DMS53 treated with DMSO at 0.1 percent for 48 hours (cell line): ENCODE data around the gene SATB1.
"Not testable (repeated sequence)": the region's sequence is repeated elsewhere in the genome, so short reads cannot be mapped to it uniquely, and the experiment has no call there.

ENCODE experiments used
- DNase-seq: peaks from one replicate; lab custom pipeline; 2025; ENCODE audit not compliant: unreplicated experiment; lab: John Stamatoyannopoulos, UW

The SATB1 gene

DNA sequence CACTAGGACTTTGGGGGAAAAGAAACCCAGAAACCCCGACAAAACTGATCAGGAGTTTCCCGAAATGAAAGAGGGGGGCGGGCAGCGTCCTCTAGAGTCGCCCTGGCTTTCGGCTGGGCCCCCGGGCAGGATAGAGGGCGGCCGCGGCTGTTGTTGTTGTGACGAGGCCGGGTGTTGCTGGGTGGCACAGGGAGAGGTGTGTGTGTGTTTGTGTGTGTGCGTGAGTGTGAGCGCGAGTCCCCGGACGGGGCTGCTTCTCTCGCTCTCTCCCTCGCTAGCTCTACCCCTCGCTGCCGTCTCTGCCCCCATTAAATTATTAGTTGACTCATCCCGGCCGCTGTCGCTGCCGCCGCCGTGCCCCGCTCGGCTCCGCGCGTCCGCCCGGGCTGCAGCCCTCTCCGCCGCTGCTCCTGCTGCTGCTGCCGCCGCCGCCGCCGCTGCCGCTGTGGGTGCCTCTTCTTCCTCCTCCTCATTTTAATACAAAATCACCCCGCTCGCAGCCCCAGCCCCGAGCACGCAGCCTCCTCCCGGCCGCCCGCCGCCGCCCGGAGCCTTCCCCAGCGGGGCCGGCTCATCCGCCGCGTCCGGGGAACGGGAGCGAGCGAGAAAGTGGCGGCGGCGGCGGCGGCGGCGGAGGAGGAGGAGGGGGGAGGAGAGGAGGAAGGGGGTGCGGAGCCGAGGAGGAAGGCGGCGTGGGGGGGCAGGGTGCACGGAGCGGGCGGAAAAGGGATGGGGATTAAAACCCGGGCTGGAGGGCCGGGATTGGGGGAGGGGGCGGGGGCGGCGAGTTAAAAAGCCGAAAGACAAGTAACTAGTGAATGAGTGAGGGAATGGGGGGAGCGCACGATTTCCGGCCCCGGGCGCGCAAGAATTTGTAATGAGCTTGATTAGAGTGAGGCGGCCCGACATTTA, at the start of gene SATB1:
Gene SATB1, minus strand, starts transcription at position 611 of the 912 bp plus-strand sequence. CDS start 4,372 bp downstream, outside the sequence.
- DNase-seq, result no peak

GRCh38 chr3:18474202-18474601, 49.1 kb upstream of the SATB1 start:
- DNase-seq, result no peak

- DNase-seq, result no peak
Measured at GRCh38 chr3:18469775-18470174, 44.6 kb upstream of the SATB1 start.

DNA sequence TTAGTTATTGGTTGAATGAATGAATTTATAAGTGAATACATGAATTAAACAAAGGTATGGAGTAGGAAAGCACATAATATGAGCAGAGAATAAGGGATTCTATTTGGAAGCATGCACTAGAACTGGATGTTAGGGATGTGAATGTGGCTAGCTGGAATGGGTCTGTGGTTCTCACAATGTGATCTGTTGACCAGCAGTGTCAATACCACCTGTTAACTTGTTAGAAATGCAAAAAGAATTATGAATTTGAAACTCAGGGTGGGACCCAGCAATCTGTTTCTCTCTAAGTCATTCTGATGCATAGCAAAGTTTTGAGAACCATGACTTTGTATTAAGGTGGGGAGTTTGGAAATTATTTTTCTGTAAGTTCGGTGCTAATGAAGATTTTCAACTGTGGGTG, 41.0 kb upstream of the SATB1 start:
- DNase-seq, result no peak

GRCh38 chr3:18454766-18455165, 29.6 kb upstream of the SATB1 start:
- no peak for DNase-seq

DNA sequence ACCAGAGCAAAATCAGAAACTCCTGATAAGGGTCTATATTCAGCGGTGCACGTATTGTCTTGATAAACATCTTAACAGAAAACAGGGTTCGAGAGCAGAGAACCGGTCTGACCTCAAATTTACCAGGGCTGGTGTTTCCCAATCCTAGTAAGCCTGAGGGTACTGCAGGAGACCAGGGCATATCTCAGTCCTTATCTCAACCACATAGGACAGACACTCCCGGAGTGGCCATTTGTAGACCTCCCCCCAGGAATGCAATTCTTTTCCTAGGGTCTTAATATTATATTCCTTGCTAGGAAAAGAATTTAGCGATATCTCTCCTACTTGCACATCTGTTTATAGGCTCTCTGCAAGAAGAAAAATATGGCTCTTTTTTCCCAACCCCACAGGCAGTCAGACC, 24.5 kb upstream of the SATB1 start:
- DNase-seq, result not testable (repeated sequence)

DNA sequence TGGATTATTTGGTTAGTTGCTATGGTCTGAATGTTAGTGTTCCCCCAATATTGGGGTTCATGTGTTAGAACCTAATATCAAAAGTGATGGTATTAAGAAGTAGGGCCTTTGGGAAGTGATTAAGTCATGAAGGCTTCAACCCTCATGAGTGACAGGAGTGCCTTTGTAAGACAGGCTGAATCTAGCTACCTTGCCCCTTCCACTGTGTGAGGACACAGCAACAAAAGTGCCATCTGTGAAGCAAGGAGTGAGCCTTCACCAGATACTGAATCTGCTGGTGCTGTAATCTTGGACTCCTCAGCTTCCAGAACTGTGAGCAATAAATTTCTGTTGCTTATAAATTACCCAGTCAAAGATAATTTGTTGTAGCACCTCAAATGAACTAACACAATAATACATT, 22.6 kb upstream of the SATB1 start:
- no peak for DNase-seq

DNA sequence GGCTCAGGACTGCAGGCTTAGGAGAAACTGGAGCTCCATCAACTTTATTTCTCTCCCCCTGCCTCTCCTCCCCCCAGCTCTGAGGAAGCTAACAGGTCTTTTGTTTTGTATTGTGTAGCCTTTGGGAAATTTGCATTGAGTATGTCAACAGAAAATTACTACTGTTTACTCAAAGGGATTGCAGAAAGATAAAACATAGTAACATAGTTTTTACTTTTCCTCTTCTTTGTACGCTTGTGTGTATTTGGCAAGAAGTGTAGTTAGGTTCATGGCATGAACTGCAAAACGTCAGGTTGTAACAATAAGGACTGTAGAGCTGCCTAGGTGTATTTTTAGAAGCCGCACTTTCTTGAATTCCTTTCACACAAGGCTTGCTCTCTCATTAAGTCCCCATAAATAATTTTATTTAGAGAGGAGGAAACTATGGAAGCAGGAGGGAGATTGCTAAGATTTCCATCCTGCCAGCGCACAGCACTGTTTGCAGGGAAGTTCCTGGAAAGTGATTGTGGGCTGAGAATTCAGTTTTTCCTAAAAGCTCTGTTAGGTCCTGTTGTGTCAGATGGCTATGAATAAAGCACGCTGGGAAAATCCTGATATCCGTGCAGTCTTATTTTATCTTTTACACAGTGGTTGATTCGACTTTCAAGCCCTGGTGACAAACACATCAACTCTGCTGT, 21.1 kb upstream of the SATB1 start:
- DNase-seq, result no peak

GRCh38 chr3:18445401-18446148, 20.4 kb upstream of the SATB1 start:
- DNase-seq, result no peak

GRCh38 chr3:18444595-18445400, 19.7 kb upstream of the SATB1 start:
- DNase-seq, result peak; percentile 11

- no peak for DNase-seq
Measured at GRCh38 chr3:18443665-18444594, 18.8 kb upstream of the SATB1 start.

GRCh38 chr3:18442756-18443664, 17.9 kb upstream of the SATB1 start:
- no peak for DNase-seq

DNA sequence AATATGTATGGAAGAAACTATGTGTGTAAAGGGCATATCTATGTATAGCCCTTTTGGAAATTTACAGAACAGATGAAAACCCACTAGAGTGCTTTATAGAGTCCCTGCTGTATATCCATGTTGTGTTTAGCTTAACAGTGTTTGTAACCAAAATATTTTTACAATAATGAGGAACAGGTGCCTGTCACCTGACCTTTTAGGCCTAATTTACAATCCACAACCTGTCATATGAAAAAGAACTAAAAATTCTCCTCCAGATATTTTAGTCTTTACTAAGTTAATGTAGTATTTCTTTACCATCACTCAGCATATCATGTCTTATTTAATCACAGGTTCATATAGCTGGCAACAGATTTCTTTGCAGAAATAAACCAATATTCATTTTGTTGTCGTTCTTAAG, 16.4 kb upstream of the SATB1 start:
- DNase-seq, result no peak

DNA sequence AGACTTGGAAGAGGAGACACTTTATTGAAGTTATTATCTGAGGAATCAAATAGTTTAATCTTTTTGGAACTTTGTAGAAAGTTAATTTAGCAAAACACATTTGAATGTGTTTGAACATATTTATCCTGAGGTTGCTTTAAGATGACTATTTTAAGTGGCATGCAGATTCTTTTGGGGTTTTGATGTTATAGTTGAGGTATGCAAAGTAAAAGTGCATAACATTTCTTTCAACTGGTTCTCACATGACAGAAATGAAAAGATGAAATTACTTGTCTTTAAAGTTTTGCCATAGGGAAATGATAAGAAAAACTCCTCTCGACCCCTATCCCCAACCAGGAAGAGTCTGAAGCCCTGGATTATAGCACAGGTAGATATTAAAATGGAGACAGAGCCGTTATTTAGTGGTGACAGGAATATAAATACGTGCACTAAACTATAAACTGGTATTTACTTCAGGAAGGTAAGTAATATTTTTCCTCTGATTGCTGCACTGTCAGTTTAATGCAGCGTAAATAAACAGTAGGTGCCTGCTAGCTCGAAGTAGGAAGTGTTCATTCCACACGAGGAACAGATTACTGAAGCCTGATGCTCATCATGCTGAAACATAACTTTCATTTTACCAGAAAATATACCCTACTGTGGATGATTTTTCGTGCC, 15.1 kb upstream of the SATB1 start:
- DNase-seq, result no peak

DNA sequence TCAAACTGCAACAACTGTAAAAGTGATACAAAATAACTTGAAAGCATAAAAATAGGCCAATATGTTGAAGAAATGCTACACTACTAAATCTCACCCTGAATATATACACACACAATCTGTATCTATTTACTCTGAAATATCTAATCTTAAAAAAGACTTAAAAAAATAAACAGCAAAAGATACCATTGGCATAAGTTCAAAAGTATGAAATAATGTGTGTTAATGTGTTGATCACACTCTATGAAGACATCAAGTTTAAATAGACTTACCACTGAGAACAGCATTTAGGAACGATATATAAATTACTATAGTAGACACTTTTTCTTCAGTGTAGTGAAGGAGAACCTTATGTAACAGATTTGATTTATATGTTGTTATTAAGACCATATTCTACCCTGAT, 14.1 kb upstream of the SATB1 start:
- no peak for DNase-seq

DNA sequence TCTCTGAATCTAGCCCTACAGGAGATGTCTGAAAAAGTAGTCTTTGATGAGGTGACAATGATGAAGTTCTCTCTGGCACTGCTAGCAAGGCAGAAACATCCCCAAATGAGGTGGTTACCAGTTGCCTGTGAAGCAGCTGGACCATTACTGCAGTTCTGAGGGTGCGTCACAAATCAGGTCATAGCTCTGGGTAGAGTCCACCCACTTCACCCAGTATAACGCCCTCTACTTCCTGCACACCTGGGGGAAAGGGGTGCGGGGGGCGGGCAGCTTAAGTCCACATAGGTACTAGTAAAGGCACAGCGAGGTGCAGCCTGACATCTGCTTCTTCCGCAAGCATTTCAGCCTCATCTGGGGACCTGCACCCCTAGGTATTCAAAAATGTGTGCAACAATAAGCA, 13.4 kb upstream of the SATB1 start:
- DNase-seq, result no peak

- no peak for DNase-seq
Measured at GRCh38 chr3:18436213-18436612, 11.1 kb upstream of the SATB1 start.

DNA sequence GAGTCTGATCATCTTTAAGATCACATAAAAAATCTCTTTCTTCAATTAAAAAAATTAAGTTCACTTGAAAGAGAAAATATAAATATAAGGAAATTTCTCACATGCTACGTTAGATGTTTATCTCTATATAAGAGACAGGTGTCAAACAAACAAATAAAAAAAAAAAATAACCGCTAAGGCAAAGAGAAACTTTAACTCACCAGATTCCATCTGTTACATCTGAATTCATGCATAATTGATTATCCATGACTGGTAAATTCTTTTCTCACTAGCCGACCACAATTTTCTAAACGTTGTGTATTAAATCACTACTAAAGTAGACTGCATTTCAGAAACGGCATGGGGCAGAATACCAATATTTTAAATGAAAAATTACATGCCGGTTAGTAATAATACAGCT, 9.6 kb upstream of the SATB1 start:
- no peak for DNase-seq
